H1 (cell line): Measurements from ENCODE around the gene BIRC7. TPM values are rescaled to one million over a fixed set of nuclear protein-coding genes. Genes with fewer than 3 reads are reported as not detected.

Source experiments
- CTCF ChIA-PET: fragments of 300-600 bp; sonication (Branson Sonifier 250); formaldehyde crosslinking; loops from one replicate; lab custom pipeline; 2021; ENCODE audit not compliant: partially characterized antibody; lab: Charles Lee
- POLR2A ChIA-PET: fragments of 300-600 bp; sonication (Branson Sonifier 250); formaldehyde crosslinking; loops from one replicate; lab custom pipeline; 2021; ENCODE audit warnings: inconsistent platforms; ENCODE audit not compliant: partially characterized antibody; lab: Charles Lee
- DNase-seq, 2 experiments: peaks; one replicate each; pipeline versions ENCODE4 v3.0.0 to v3.0.0-alpha.2; 2010 to 2022; ENCODE audit warnings: low spot score in 2 of 2, low read depth in 1 of 2, mixed read lengths in 1 of 2
- FAIRE-seq: peaks from 2 replicates; lab custom pipeline; 2011; peaks lifted over from hg19 to GRCh38; lab: Jason Lieb, UNC
- H2AFZ ChIP-seq: 2 replicates; pipeline ENCODE4 v1.8.1; 2012; ENCODE audit warnings: low read length, inconsistent platforms
- H2AK5ac ChIP-seq: 2 replicates; pipeline ENCODE4 v1.6.1; 2013; ENCODE audit warnings: low read depth, low read length
- H2BK120ac ChIP-seq: replicated peaks from 2 replicates; pipeline ENCODE3; 2013; ENCODE audit warnings: low read depth, low read length, inconsistent platforms
- H2BK12ac ChIP-seq: 2 replicates; pipeline ENCODE4 v1.6.1; 2013; ENCODE audit warnings: low read depth, low read length
- H2BK15ac ChIP-seq: 2 replicates; pipeline ENCODE4 v1.6.1; 2013; ENCODE audit warnings: low read length
- H2BK20ac ChIP-seq: 2 replicates; pipeline ENCODE4 v1.6.1; 2013; ENCODE audit warnings: low read length
- H2BK5ac ChIP-seq: 2 replicates; pipeline ENCODE4 v1.6.1; 2013; ENCODE audit warnings: low read depth, low read length
- H3K14ac ChIP-seq: 2 replicates; pipeline ENCODE4 v1.6.1; 2013; ENCODE audit warnings: inconsistent platforms; ENCODE audit not compliant: insufficient read length
- H3K18ac ChIP-seq: 2 replicates; pipeline ENCODE4 v1.6.1; 2013; ENCODE audit warnings: low read length; ENCODE audit errors: extremely low read depth
- H3K23ac ChIP-seq: 2 replicates; pipeline ENCODE4 v1.6.1; 2013; ENCODE audit warnings: inconsistent platforms; ENCODE audit not compliant: insufficient read length
- H3K23me2 ChIP-seq: 2 replicates; pipeline ENCODE4 v1.6.1; 2013; ENCODE audit warnings: low read depth, low read length
- H3K27ac ChIP-seq: 2 replicates; pipeline ENCODE4 v1.6.1; 2011; ENCODE audit warnings: low read depth, low read length, inconsistent platforms
- H3K27me3 ChIP-seq, 4 experiments: replicated peaks in 1 of 4; 1 replicate in 1 of 4; 2 replicates in 3 of 4; pipeline versions ENCODE4 v1.6.1 to v1.8.1; 2011 to 2013; ENCODE audit warnings: low read length in 3 of 4, mild to moderate bottlenecking in 3 of 4, inconsistent platforms in 2 of 4, mixed read lengths in 2 of 4, moderate library complexity in 1 of 4; ENCODE audit not compliant: control insufficient read depth in 3 of 4, insufficient read depth in 3 of 4; ENCODE audit errors: extremely low read depth in 1 of 4
- H3K36me3 ChIP-seq, 4 experiments: 2 replicates each; pipeline versions ENCODE4 v1.6.1 to v1.8.1; 2011 to 2013; ENCODE audit warnings: mild to moderate bottlenecking in 4 of 4, low read length in 3 of 4, moderate library complexity in 2 of 4, control low read depth in 1 of 4, inconsistent platforms in 1 of 4; ENCODE audit not compliant: insufficient read depth in 4 of 4, control insufficient read depth in 2 of 4
- H3K4ac ChIP-seq: replicated peaks from 2 replicates; pipeline ENCODE3; 2013; ENCODE audit warnings: low read length, low read depth, mixed read lengths, inconsistent platforms; ENCODE audit not compliant: insufficient read length
- H3K4me1 ChIP-seq, 4 experiments: replicated peaks in 1 of 4; 1 replicate in 1 of 4; 2 replicates in 3 of 4; pipeline versions ENCODE4 v1.6.1 to v1.8.1; 2011 to 2013; ENCODE audit warnings: low read length in 3 of 4, inconsistent platforms in 2 of 4, mixed read lengths in 1 of 4; ENCODE audit not compliant: insufficient read depth in 4 of 4, control insufficient read depth in 3 of 4
- H3K4me2 ChIP-seq, 2 experiments: 2 replicates each; pipeline versions ENCODE4 v1.6.1 to v1.8.1; 2011 to 2013; ENCODE audit warnings: low read depth in 2 of 2, low read length in 2 of 2, control low read depth in 1 of 2, inconsistent platforms in 1 of 2, mild to moderate bottlenecking in 1 of 2; ENCODE audit not compliant: insufficient read depth in 1 of 2
- H3K4me3 ChIP-seq, 4 experiments: fragments of 200-600, 300-600 bp in 1 of 4; sonication (generic), shearing (Covaris generic), sonication (Bioruptor Twin) in 1 of 4; 2 replicates each; pipeline versions ENCODE4 v1.5.1 to v1.8.1; 2011 to 2016; ENCODE audit warnings: low read length in 4 of 4, low read depth in 3 of 4, control low read depth in 2 of 4, inconsistent platforms in 2 of 4, mild to moderate bottlenecking in 2 of 4, mixed read lengths in 1 of 4, moderate library complexity in 1 of 4; ENCODE audit not compliant: insufficient read depth in 2 of 4; ENCODE audit errors: extremely low read depth in 1 of 4
- H3K56ac ChIP-seq: replicated peaks from 2 replicates; pipeline ENCODE3; 2013; ENCODE audit warnings: low read depth, mild to moderate bottlenecking, mixed read lengths, low read length, inconsistent platforms; ENCODE audit not compliant: insufficient read length
- H3K79me1 ChIP-seq: 2 replicates; pipeline ENCODE4 v1.6.1; 2013; ENCODE audit warnings: low read depth, low read length, control low read depth
- H3K79me2 ChIP-seq, 2 experiments: 2 replicates each; pipeline versions ENCODE4 v1.6.1 to v1.8.1; 2012 to 2013; ENCODE audit warnings: low read length in 2 of 2, mild to moderate bottlenecking in 2 of 2, inconsistent platforms in 1 of 2; ENCODE audit not compliant: insufficient read depth in 2 of 2, control insufficient read depth in 1 of 2
- H3K9ac ChIP-seq, 4 experiments: replicated peaks in 1 of 4; 1 replicate in 1 of 4; 2 replicates in 3 of 4; pipeline versions ENCODE4 v1.6.1 to v1.8.1; 2011 to 2013; ENCODE audit warnings: low read depth in 3 of 4, low read length in 3 of 4, control low read depth in 2 of 4, mild to moderate bottlenecking in 2 of 4, moderate library complexity in 2 of 4, inconsistent platforms in 1 of 4; ENCODE audit errors: extremely low read depth in 1 of 4
- H3K9me3 ChIP-seq, 2 experiments: 2 replicates each; pipeline versions ENCODE4 v1.6.1 to v1.8.1; 2012 to 2013; ENCODE audit warnings: mild to moderate bottlenecking in 2 of 2, moderate library complexity in 2 of 2, control low read depth in 1 of 2, inconsistent platforms in 1 of 2, low read depth in 1 of 2, low read length in 1 of 2, mixed read lengths in 1 of 2; ENCODE audit not compliant: insufficient read depth in 2 of 2
- H4K20me1 ChIP-seq, 2 experiments: replicated peaks in 1 of 2; 2 replicates each; pipeline versions ENCODE3 to v1.8.1; 2011 to 2013; ENCODE audit warnings: inconsistent platforms in 2 of 2, low read length in 2 of 2, mild to moderate bottlenecking in 1 of 2; ENCODE audit not compliant: insufficient read depth in 2 of 2, control insufficient read depth in 1 of 2
- H4K5ac ChIP-seq: 2 replicates; pipeline ENCODE4 v1.6.1; 2013; ENCODE audit warnings: low read length, low read depth, mixed read lengths, inconsistent platforms; ENCODE audit not compliant: insufficient read length
- H4K8ac ChIP-seq: 2 replicates; pipeline ENCODE4 v1.8.0; 2013; ENCODE audit warnings: mild to moderate bottlenecking, moderate library complexity, low read length, inconsistent platforms; ENCODE audit not compliant: insufficient read depth; ENCODE audit errors: extremely low read depth
- H4K91ac ChIP-seq: replicated peaks from 2 replicates; pipeline ENCODE3; 2013; ENCODE audit warnings: low read length, mixed read lengths, inconsistent platforms; ENCODE audit not compliant: insufficient read length
- BRCA1 ChIP-seq: IDR thresholded peaks from 2 replicates; pipeline ENCODE4 v1.6.1; 2012; ENCODE audit warnings: low read depth, low read length, improper control_type of control experiment
- POLR2A ChIP-seq, 2 experiments: IDR thresholded peaks; 1 replicate in 1 of 2; 2 replicates in 1 of 2; pipeline ENCODE4 v1.6.1; 2011; ENCODE audit warnings: low read depth in 2 of 2, low read length in 2 of 2, mild to moderate bottlenecking in 2 of 2; ENCODE audit errors: control extremely low read depth in 1 of 2
- POU5F1 ChIP-seq: IDR thresholded peaks from 2 replicates; pipeline ENCODE4 v1.6.1; 2011; ENCODE audit warnings: low read depth, mild to moderate bottlenecking, low read length, moderate library complexity
- WGBS, 2 experiments: shearing (Covaris generic) in 1 of 2; methylation state at CpG; one replicate each; pipeline versions ENCODE4 v1.1.6 to v1.1.7; 2013 to 2015; ENCODE audit warnings: low lambda C conversion rate in 2 of 2, mixed read lengths in 2 of 2, inconsistent platforms in 1 of 2, low coverage in 1 of 2, missing lambda C conversion rate in 1 of 2; ENCODE audit not compliant: insufficient replicate concordance in 2 of 2, insufficient coverage in 1 of 2, insufficient read length in 1 of 2; ENCODE audit errors: extremely low coverage in 1 of 2, missing lambda C conversion rate in 1 of 2; 5-methylcytosine and 5-hydroxymethylcytosine counted together
- polyA plus RNA-seq, 7 experiments: library from polyadenylated mRNA; depleted of rRNA in 3 of 7; stranded (reverse) in 5 of 7; unstranded in 2 of 7; fragments of >200 nt in 5 of 7; fragments of 200-250 nt in 2 of 7; gene quantifications; 1 replicate in 5 of 7; 2 replicates in 1 of 7; 4 replicates in 1 of 7; pipeline versions ENCODE4 v1.2.1 to v1.2.3, GENCODE V29; 2011 to 2013; ENCODE audit warnings: missing spikeins in 2 of 7, mixed read lengths in 2 of 7
- total RNA-seq: library from RNA; stranded (reverse); fragmentation: NEBNext Ultra II Directional; extraction: Animal tissue kit (Norgen Biotek cat#: 25700); gene quantifications from 2 replicates; pipeline ENCODE4 v1.2.1, GENCODE V29; 2021

Gene BIRC7
- total and polyA plus RNA-seq, 2 of the 8 experiments (the other 6 are each of a cell fraction or from before 2014, with no cell fraction given) = 0.11 to 0.41 TPM

DNA sequence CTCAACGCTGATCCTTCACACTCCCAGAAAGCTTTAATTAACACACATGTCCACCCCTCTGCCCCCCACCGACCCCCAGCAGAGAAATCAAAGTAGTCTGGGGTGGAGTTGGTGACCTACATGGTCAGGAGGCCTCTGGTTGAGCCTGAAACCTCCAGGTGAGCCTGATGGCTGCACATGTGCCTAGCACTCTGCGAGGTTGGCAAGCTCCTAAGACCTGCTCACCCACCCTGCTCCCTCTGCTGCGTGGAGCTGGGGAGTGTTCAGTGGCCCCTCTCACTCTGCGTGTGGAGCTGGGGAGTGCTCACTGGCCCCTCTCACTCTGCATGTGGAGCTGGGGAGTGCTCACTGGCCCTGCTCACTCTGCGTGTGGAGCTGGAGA lies 11.9 kb upstream of the BIRC7 start:
- Histone ChIP-seq H3K56ac (no peak overlapping the region), H3K9me3 (no peaks in the 10 kb centered on the region), H4K91ac (peak overlapping the region; percentile 42), H2AFZ (no peak overlapping the region), H3K79me1 (no peaks in the 10 kb centered on the region), H4K8ac (no peak overlapping the region), H3K4ac (no peak overlapping the region), H3K27me3 (peaks cover 0 to 3% (median 0%) of the 10 kb centered on the region in 4 experiments; a peak in 2 of 7 replicates), H2BK120ac (no peak overlapping the region), H4K20me1 (peaks cover 0 to 3% of the 10 kb centered on the region in 2 experiments), H3K9ac (no peak overlapping the region), H2BK5ac (no peak overlapping the region), H3K4me2 (no peak overlapping the region), H3K23ac (no peak overlapping the region), H3K4me3 (no peak overlapping the region), H2BK20ac (no peak overlapping the region), H3K14ac (no peak overlapping the region), H3K4me1 (peaks cover 0 to 9% (median 3%) of the 10 kb centered on the region in 4 experiments; a peak in 5 of 7 replicates), H4K5ac (no peak overlapping the region), H3K23me2 (peaks cover 2% of the 10 kb centered on the region; the same call in 1 of the 2 replicates), H3K27ac (no peak overlapping the region), H2AK5ac (no peak overlapping the region), H3K36me3 (no peaks in the 10 kb centered on the region), H2BK15ac (peak overlapping the region; percentile 46; the same call in 1 of the 2 replicates), H2BK12ac (peak overlapping the region; percentile 68; the same call in 1 of the 2 replicates), H3K79me2 (no peaks in the 10 kb centered on the region), H3K18ac (no peak overlapping the region)
- DNase-seq (no peak), FAIRE-seq (no peak)
- POLR2A ChIA-PET = interaction anchor here (0.7 to 3.3 kb wide), 11 partner anchors 9 to 73 kb away, joined by 3 to 14 read pairs (median 4); partner anchors contain the start of gene BIRC7
- CTCF ChIA-PET = interaction anchor here (0.6 to 5.3 kb wide), 58 partner anchors 10 to 395 kb away, joined by 3 to 199 read pairs (median 5); partner anchors contain the start of genes ARFGAP1, BIRC7, COL20A1 and NKAIN4
- TF ChIP-seq BRCA1 (no peak), POU5F1 (no peak), POLR2A (IDR thresholded peaks at IDR 0.05; ENCODE audit: control extremely low read depth in 1 of 2, low read depth in 2 of 2, low read length in 2 of 2) (no peak)
- WGBS, 2 experiments = 87% methylated on average over 5 of the region's 6 CpGs; no CpG with 5 or more reads in 1 of the 2 experiments
